Measurements from ENCODE around the gene KDSR. TPM values are rescaled to one million over a fixed set of nuclear protein-coding genes. Genes with fewer than 3 reads are reported as not detected.

The KDSR gene
- total and polyA plus RNA-seq, 4 donors, result 11.3 to 37.2 (median 31.4) TPM

GRCh38 chr18:63317556-63317946 is 49.5 kb downstream of the KDSR start:
- no peak for DNase-seq (ENCODE audit: low spot score)
- Histone ChIP-seq H3K4me3 (ENCODE audit: low read depth in 1 of 3, low read length in 3 of 3) (peak overlapping the region in 2 of 3 donors; percentile 34 to 91), H3K9me3 (ENCODE audit: control insufficient read depth in 4 of 4, low read length in 3 of 4) (no peaks in the 10 kb centered on the region), H3K4me1 (ENCODE audit: control insufficient read depth in 4 of 4, insufficient read depth in 4 of 4, low read length in 3 of 4) (peaks cover 3 to 16% (median 10%) of the 10 kb centered on the region in 4 donors), H3K27ac (ENCODE audit: low read depth in 1 of 2, low read length in 2 of 2) (peak overlapping the region in 1 of 2 donors; percentile 25), H3K9ac (ENCODE audit: low read depth in 1 of 2, low read length in 2 of 2) (no peak overlapping the region), H3K36me3 (ENCODE audit: control insufficient read depth in 4 of 4, insufficient read depth in 3 of 4, low read depth in 1 of 4, low read length in 3 of 4) (no peaks in the 10 kb centered on the region), H3K27me3 (ENCODE audit: control insufficient read depth in 4 of 4, insufficient read depth in 4 of 4, low read length in 3 of 4) (no peaks in the 10 kb centered on the region)
- WGBS, result 64% methylated on average over 10 of the region's 10 CpGs
- TF ChIP-seq RXRA (IDR thresholded peaks at IDR 0.05) (no peak), JUND (IDR thresholded peaks at IDR 0.05) (no peak), FOXA1 (IDR thresholded peaks at IDR 0.05) (no peak), YY1 (IDR thresholded peaks at IDR 0.05) (no peak), REST (IDR thresholded peaks at IDR 0.05) (no peak), ZBTB33 (IDR thresholded peaks at IDR 0.05) (no peak), SP1 (IDR thresholded peaks at IDR 0.05) (no peak), NR2F2 (IDR thresholded peaks at IDR 0.05) (no peak), HNF4A (conservative IDR thresholded peaks at IDR 0.05) (no peak), HNF4G (IDR thresholded peaks at IDR 0.05) (no peak), TAF1 (conservative IDR thresholded peaks at IDR 0.05) (no peak), FOXA2 (IDR thresholded peaks at IDR 0.05) (no peak), GABPA (IDR thresholded peaks at IDR 0.05 in 1 of 2, conservative IDR thresholded peaks at IDR 0.05 in 1 of 2) (no peak), CTCF (IDR thresholded peaks at IDR 0.05; ENCODE audit: low read depth, low read length, missing input control) (no peak), RAD21 (IDR thresholded peaks at IDR 0.05) (no peak), EGR1 (IDR thresholded peaks at IDR 0.05; ENCODE audit: low read depth in 2 of 2) (no peak)
- TF ChIP-seq, protein P1, sequence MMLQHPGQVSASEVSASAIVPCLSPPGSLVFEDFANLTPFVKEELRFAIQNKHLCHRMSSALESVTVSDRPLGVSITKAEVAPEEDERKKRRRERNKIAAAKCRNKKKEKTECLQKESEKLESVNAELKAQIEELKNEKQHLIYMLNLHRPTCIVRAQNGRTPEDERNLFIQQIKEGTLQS (IDR thresholded peaks at IDR 0.05), result no peak

Measured in liver (tissue), 9 donors.